ENCODE results near the gene BCAS4.

Gene BCAS4

GRCh38 chr20:50916934-50917333 lies 122.1 kb downstream of the BCAS4 start:
- DNase-seq = no peak

- peak; percentile 27 to 30 for DNase-seq
Measured at GRCh38 chr20:50918403-50918802, 123.5 kb downstream of the BCAS4 start.

- DNase-seq = peak in 1 of 2 experiments; percentile 13
Measured at GRCh38 chr20:50919567-50919966, 124.7 kb downstream of the BCAS4 start.

DNA sequence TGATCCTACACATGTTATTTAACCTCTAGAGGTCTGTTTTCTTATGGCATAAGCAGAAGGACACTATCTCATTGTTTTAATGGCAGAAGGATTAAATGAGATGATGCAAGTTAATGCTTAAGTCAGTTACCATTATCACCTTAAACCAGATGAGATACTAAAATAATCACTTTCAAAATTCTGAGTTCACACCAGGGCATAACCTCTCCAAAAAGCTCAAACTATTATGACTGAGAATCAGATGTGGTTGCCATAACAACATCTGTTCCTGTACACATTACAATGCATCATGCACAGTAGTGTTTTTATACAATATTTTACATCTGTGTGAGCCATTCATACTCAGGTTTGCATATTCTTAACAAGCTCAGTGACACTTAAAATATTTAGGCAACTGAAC lies 126.1 kb downstream of the BCAS4 start:
- DNase-seq = no peak

- no peak for DNase-seq
Measured at GRCh38 chr20:50921803-50922501, 127.1 kb downstream of the BCAS4 start.

DNA sequence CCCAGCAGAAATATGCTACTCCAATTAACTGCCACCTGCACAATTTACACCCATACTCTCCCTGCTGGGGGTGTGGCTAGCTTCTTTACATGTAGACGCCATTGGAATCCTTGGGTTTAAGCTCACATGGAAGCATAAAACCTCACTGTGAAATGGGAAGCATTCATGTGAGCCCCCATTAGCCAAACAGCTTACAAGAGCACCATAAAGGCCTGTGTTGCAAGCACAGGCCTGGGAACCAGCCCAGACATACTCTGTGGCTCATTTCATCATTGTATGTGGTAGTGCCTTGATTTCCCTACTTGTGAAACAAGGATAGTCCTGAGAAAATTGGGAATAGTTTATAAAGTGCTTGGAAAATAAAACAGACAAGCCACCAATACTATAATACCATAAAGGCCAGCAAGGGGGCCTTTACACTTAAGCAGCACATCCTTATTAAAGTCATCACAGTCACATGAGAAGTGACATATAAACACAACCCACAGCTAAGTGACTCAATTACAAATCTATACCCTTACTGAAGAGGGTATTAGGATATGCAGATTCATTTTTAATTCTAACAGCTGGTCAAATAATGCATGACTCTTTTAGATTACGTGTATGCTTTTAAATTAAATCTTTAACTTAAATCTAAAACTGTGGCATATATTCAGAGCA lies 129.5 kb downstream of the BCAS4 start:
- no peak for DNase-seq

GRCh38 chr20:50926530-50926929 lies 131.7 kb downstream of the BCAS4 start:
- DNase-seq = no peak

Data from NCI-H446 (cell line).